HCT116 (cell line): ENCODE data around the gene PARVB. TPM values are rescaled to one million over a fixed set of nuclear protein-coding genes. Genes with fewer than 3 reads are reported as not detected.

ENCODE experiments used
- ATAC-seq: fragments of 200-7000 bp; cut with Tn5 transposase; 2 replicates; pipeline ENCODE4 v1.9.1; 2020; ENCODE audit warnings: mild to moderate bottlenecking, moderate library complexity
- BruUV-seq: library from RNA; stranded (reverse); fragments of 400-500 nt; replicated peaks from 2 replicates; lab custom pipeline; 2021; lab: Mats Ljungman, UMichigan
- CTCF ChIA-PET: fragments of 300-600 bp; sonication (Branson Sonifier 250); formaldehyde crosslinking; loops from one replicate; lab custom pipeline; 2021; ENCODE audit warnings: antibody characterized with exemption; lab: Charles Lee
- POLR2A ChIA-PET: fragments of 300-600, 350-600 bp; sonication (Branson Sonifier 250); formaldehyde crosslinking; loops from one replicate; lab custom pipeline; 2021; ENCODE audit warnings: antibody characterized with exemption; lab: Charles Lee
- RAD21 ChIA-PET, 2 experiments: fragments of 300-600 bp; sonication (Branson Sonifier 250); formaldehyde crosslinking; loops; one replicate each; lab custom pipeline; 2023; ENCODE audit warnings: low total read pairs in 2 of 2; ENCODE audit not compliant: uncharacterized antibody in 2 of 2, unreplicated experiment in 2 of 2, low non-redundant PET in 1 of 2; lab: Charles Lee
- DNase-seq: peaks from one replicate; pipeline ENCODE4 v3.0.0-alpha.2; 2010; ENCODE audit warnings: low read depth, low spot score
- H2AFZ ChIP-seq: fragments of 200-600 bp; shearing (Covaris generic), sonication (generic); 2 replicates; pipeline ENCODE4 v1.6.1; 2017; ENCODE audit warnings: low read depth, mixed run types, mixed read lengths, antibody characterized with exemption, low read length; ENCODE audit not compliant: poor library complexity, severe bottlenecking
- H3K27ac ChIP-seq: 2 replicates; pipeline ENCODE4 v1.5.1; 2012; ENCODE audit warnings: low read depth, low read length
- H3K27me3 ChIP-seq: fragments of 200-600 bp; sonication (generic); 2 replicates; pipeline ENCODE4 v1.6.1; 2016; ENCODE audit warnings: mixed run types, low read length, mixed read lengths; ENCODE audit not compliant: insufficient read depth
- H3K36me3 ChIP-seq, 2 experiments: fragments of 200-500 bp in 1 of 2; fragments of 200-600 bp in 1 of 2; sonication (Bioruptor generic) in 1 of 2; sonication (generic) in 1 of 2; 2 replicates each; pipeline versions ENCODE4 v1.5.1 to v1.6.1; 2014 to 2016; ENCODE audit warnings: low read length in 2 of 2, inconsistent platforms in 1 of 2, mixed read lengths in 1 of 2, mixed run types in 1 of 2; ENCODE audit not compliant: insufficient read depth in 2 of 2, control insufficient read depth in 1 of 2
- H3K4me1 ChIP-seq, 2 experiments: fragments of 200-600 bp in 1 of 2; sonication (generic) in 1 of 2; 2 replicates each; pipeline versions ENCODE4 v1.5.1 to v1.6.1; 2012 to 2017; ENCODE audit warnings: low read length in 2 of 2, inconsistent platforms in 1 of 2, mild to moderate bottlenecking in 1 of 2, mixed read lengths in 1 of 2, mixed run types in 1 of 2, moderate library complexity in 1 of 2; ENCODE audit not compliant: insufficient read depth in 2 of 2, control insufficient read depth in 1 of 2
- H3K4me2 ChIP-seq: fragments of 200-600 bp; sonication (generic); 2 replicates; pipeline ENCODE4 v1.6.1; 2017; ENCODE audit warnings: mixed run types, low read length, mixed read lengths
- H3K4me3 ChIP-seq, 2 experiments: fragments of 200-600 bp in 1 of 2; sonication (generic) in 1 of 2; replicated peaks in 1 of 2; 2 replicates each; pipeline ENCODE4 v1.5.1; 2011 to 2016; ENCODE audit warnings: low read length in 2 of 2, control low read depth in 1 of 2, low read depth in 1 of 2, mild to moderate bottlenecking in 1 of 2, mixed read lengths in 1 of 2, mixed run types in 1 of 2
- H3K79me2 ChIP-seq: fragments of 200-600 bp; sonication (generic); 2 replicates; pipeline ENCODE4 v1.6.1; 2017; ENCODE audit warnings: mild to moderate bottlenecking, mixed run types, low read length, moderate library complexity, mixed read lengths; ENCODE audit not compliant: insufficient read depth
- H3K9ac ChIP-seq: fragments of 200-600 bp; sonication (generic); 2 replicates; pipeline ENCODE4 v1.6.1; 2016; ENCODE audit warnings: low read length, mixed read lengths
- H3K9me2 ChIP-seq: fragments of 200-600 bp; sonication (generic), shearing (Covaris generic); 2 replicates; pipeline ENCODE4 v1.6.1; 2017; ENCODE audit warnings: mixed run types, mild to moderate bottlenecking, moderate library complexity; ENCODE audit not compliant: insufficient read depth
- H3K9me3 ChIP-seq, 2 experiments: fragments of 200-500 bp in 1 of 2; fragments of 200-600 bp in 1 of 2; sonication (Bioruptor generic) in 1 of 2; sonication (generic) in 1 of 2; 2 replicates each; pipeline ENCODE4 v1.6.1; 2014 to 2017; ENCODE audit warnings: low read length in 2 of 2, mixed read lengths in 2 of 2, inconsistent platforms in 1 of 2, low read depth in 1 of 2, mild to moderate bottlenecking in 1 of 2, mixed run types in 1 of 2, moderate library complexity in 1 of 2; ENCODE audit not compliant: control insufficient read depth in 1 of 2, insufficient read depth in 1 of 2
- H4K20me1 ChIP-seq: fragments of 200-600 bp; sonication (generic), shearing (Covaris generic); 2 replicates; pipeline ENCODE4 v1.6.1; 2017; ENCODE audit warnings: mixed run types, mild to moderate bottlenecking, moderate library complexity; ENCODE audit not compliant: insufficient read depth
- CBX3 ChIP-seq: IDR thresholded peaks from 2 replicates; pipeline ENCODE4 v1.6.1; 2012; ENCODE audit warnings: low read depth
- CEBPB ChIP-seq: IDR thresholded peaks from 2 replicates; pipeline ENCODE4 v1.6.1; 2012; ENCODE audit warnings: low read depth
- EGR1 ChIP-seq: IDR thresholded peaks from 2 replicates; pipeline ENCODE4 v1.6.1; 2012; ENCODE audit warnings: low read depth
- ELF1 ChIP-seq: IDR thresholded peaks from 2 replicates; pipeline ENCODE4 v1.6.1; 2012; ENCODE audit warnings: low read depth, borderline replicate concordance
- EZH2 ChIP-seq: fragments of 200-600 bp; sonication (generic); IDR thresholded peaks from 2 replicates; pipeline ENCODE4 v1.6.1; 2017; ENCODE audit warnings: antibody characterized with exemption, mixed run types
- EZH2phosphoT487 ChIP-seq: fragments of 200-600 bp; IDR thresholded peaks from 2 replicates; pipeline ENCODE4 v1.6.1; 2018; ENCODE audit warnings: antibody characterized with exemption, borderline replicate concordance
- FOSL1 ChIP-seq: IDR thresholded peaks from 2 replicates; pipeline ENCODE4 v1.6.1; 2012; ENCODE audit warnings: low read depth
- JUND ChIP-seq: IDR thresholded peaks from 2 replicates; pipeline ENCODE4 v1.6.1; 2012
- POLR2A ChIP-seq: IDR thresholded peaks from 2 replicates; pipeline ENCODE4 v1.7.0; 2011; ENCODE audit warnings: borderline replicate concordance; ENCODE audit not compliant: insufficient read depth, insufficient read length; ENCODE audit errors: extremely low read depth
- POLR2AphosphoS5 ChIP-seq: IDR thresholded peaks from 2 replicates; pipeline ENCODE4 v1.6.1; 2011; ENCODE audit warnings: mild to moderate bottlenecking, low read depth, low read length, moderate library complexity
- RAD21 ChIP-seq: IDR thresholded peaks from 2 replicates; pipeline ENCODE4 v1.6.1; 2012; ENCODE audit warnings: low read depth, mild to moderate bottlenecking
- SIN3A ChIP-seq: IDR thresholded peaks from 2 replicates; pipeline ENCODE4 v1.6.1; 2012; ENCODE audit warnings: low read depth
- SRF ChIP-seq: IDR thresholded peaks from 2 replicates; pipeline ENCODE4 v1.6.1; 2012; ENCODE audit warnings: low read depth
- intact Hi-C: fragments of 100-400 bp; cut with micrococcal nuclease; formaldehyde crosslinking; loops from 2 replicates; pipeline ENCODE4 v1.10.0; 2022
- total RNA-seq: library from RNA; stranded (reverse); gene quantifications from one replicate; pipeline ENCODE4 v1.2.1, GENCODE V29; 2021; ENCODE audit not compliant: unreplicated experiment
- TF ChIP-seq, protein P1 (sequence below), 3 experiments: fragments of 200-600 bp in 1 of 3; sonication (generic) in 1 of 3; IDR thresholded peaks in 2 of 3; conservative IDR thresholded peaks in 1 of 3; 2 replicates each; pipeline ENCODE4 v1.5.1; 2012 to 2017; ENCODE audit warnings: low read depth in 2 of 3, low read length in 2 of 3, antibody characterized with exemption in 1 of 3, borderline replicate concordance in 1 of 3, control low read depth in 1 of 3, mild to moderate bottlenecking in 1 of 3, mixed read lengths in 1 of 3, mixed run types in 1 of 3, moderate library complexity in 1 of 3; ENCODE audit not compliant: insufficient read depth in 1 of 3
- TF ChIP-seq, protein P2 (sequence below): IDR thresholded peaks from 2 replicates; pipeline ENCODE4 v1.6.1; 2012
- TF ChIP-seq, protein P3 (sequence below): IDR thresholded peaks from 2 replicates; pipeline ENCODE4 v1.6.1; 2011; ENCODE audit warnings: mild to moderate bottlenecking, low read length, moderate library complexity; ENCODE audit not compliant: insufficient replicate concordance; ENCODE audit errors: extremely low read depth

The PARVB gene
- total RNA-seq, 1 experiment from 2014 or later: 21.4 TPM

DNA sequence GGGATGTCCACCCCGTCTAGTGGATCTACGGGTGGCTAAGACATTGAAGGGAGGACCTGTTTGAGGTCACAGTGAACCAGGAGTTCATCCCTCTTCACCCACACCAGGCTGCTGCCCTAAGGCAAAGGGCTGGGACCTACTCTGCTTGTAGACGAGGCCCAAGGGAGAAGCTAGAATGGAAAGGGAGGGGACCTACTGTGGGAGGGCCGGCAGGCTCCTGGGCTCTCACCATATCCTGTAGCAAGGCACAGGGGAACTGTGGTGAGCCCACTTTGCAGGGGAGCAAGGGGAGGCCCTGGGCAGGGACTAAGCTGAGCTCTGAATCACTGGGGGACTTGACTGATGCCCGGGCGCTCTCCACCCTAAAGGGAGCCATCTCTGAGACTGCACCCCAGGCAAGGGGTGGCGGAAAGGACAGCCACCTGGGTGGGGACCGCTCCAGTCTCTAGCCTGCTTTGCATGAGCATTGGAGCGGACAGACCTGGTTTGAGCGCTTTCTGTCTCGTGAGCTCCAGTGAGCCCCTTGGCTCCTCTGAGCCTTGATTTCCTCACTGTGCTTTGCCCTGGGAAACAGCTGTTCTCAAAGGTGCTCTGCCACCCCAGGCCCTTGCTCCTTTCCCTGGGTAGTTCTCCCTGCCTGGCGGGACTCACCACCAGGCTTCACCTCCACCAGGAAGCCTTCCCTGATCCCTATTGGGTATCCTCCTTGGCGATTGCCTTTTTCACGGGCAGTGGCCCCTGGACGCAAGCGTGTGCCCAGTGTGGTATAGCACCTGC, 180.8 kb downstream of the PARVB start (continued):
- TF ChIP-seq EZH2phosphoT487 (no peak), SIN3A (no peak), CEBPB (no peak), FOSL1 (no peak)
- TF ChIP-seq, protein P1, sequence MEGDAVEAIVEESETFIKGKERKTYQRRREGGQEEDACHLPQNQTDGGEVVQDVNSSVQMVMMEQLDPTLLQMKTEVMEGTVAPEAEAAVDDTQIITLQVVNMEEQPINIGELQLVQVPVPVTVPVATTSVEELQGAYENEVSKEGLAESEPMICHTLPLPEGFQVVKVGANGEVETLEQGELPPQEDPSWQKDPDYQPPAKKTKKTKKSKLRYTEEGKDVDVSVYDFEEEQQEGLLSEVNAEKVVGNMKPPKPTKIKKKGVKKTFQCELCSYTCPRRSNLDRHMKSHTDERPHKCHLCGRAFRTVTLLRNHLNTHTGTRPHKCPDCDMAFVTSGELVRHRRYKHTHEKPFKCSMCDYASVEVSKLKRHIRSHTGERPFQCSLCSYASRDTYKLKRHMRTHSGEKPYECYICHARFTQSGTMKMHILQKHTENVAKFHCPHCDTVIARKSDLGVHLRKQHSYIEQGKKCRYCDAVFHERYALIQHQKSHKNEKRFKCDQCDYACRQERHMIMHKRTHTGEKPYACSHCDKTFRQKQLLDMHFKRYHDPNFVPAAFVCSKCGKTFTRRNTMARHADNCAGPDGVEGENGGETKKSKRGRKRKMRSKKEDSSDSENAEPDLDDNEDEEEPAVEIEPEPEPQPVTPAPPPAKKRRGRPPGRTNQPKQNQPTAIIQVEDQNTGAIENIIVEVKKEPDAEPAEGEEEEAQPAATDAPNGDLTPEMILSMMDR (IDR thresholded peaks at IDR 0.05 in 2 of 3, conservative IDR thresholded peaks at IDR 0.05 in 1 of 3; ENCODE audit: borderline replicate concordance in 1 of 3, insufficient read depth in 1 of 3, low read depth in 2 of 3, low read length in 2 of 3): no peak
- TF ChIP-seq, all 23 proteins: peak for 0

DNA sequence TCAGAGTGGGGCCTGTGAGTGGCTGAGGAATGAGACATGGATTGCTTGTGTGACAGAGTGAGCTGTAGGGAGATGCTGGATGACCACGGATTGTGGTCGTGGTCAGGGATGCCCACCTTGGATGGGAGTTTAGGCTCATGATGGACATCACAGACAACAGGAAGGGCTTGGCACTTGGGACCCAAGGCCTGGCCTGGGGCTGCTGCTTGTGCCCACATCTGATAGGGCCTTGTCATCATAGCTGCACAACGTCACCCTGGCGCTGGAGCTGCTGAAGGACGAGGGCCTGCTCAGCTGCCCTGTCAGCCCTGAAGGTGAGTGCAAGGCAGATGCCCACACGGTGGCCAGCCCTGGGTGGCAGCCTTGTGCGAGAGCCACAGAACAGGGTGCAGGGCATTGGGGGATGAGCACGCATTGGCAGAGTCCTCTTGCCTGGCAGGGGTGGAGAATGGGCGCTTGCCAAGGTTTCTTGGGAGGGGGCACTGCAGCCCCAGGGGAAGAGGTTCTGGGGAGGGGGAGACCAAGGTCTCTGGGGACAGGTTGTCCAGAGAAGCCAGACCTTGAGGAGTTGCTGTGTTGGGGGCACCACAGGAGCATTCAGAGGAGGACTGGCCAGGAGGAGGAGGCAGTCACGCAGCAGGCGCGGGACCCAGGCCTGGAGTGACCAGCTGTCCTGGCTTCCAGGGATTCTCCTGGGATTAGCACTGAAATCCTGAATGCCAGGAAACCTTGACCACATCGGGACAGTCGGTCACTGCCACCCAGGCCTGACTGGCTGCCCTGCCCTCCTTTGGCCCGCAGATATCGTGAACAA, 181.6 kb downstream of the PARVB start:
- H3K4me3 ChIP-seq: no peak overlapping the region
- no peaks in the 10 kb centered on the region for H3K36me3 ChIP-seq
- ATAC-seq (no peak), DNase-seq (no peak)
- intact Hi-C loops: no loop called here
- no peak overlapping the region for H3K9ac ChIP-seq
- peaks cover 12% of the 10 kb centered on the region; the same call in 1 of the 2 replicates for H3K27me3 ChIP-seq
- TF ChIP-seq JUND (no peak), EZH2 (no peak), RAD21 (no peak), SRF (no peak), EZH2phosphoT487 (no peak), EGR1 (no peak), CBX3 (no peak), POLR2A (no peak), POLR2AphosphoS5 (no peak), ELF1 (no peak)
- TF ChIP-seq, protein P2, sequence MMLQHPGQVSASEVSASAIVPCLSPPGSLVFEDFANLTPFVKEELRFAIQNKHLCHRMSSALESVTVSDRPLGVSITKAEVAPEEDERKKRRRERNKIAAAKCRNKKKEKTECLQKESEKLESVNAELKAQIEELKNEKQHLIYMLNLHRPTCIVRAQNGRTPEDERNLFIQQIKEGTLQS: no peak
- TF ChIP-seq, protein P3, sequence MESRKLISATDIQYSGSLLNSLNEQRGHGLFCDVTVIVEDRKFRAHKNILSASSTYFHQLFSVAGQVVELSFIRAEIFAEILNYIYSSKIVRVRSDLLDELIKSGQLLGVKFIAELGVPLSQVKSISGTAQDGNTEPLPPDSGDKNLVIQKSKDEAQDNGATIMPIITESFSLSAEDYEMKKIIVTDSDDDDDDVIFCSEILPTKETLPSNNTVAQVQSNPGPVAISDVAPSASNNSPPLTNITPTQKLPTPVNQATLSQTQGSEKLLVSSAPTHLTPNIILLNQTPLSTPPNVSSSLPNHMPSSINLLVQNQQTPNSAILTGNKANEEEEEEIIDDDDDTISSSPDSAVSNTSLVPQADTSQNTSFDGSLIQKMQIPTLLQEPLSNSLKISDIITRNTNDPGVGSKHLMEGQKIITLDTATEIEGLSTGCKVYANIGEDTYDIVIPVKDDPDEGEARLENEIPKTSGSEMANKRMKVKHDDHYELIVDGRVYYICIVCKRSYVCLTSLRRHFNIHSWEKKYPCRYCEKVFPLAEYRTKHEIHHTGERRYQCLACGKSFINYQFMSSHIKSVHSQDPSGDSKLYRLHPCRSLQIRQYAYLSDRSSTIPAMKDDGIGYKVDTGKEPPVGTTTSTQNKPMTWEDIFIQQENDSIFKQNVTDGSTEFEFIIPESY: no peak
- H3K27ac ChIP-seq: no peak overlapping the region
- BruUV-seq: no TSS peak
- no peak overlapping the region for H2AFZ ChIP-seq
- POLR2A ChIA-PET: no interaction called here
- RAD21 ChIA-PET: no interaction called here
- H3K9me3 ChIP-seq: no peaks in the 10 kb centered on the region
- CTCF ChIA-PET: no interaction called here
- no peaks in the 10 kb centered on the region for H4K20me1 ChIP-seq
- H3K9me2 ChIP-seq: no peaks in the 10 kb centered on the region
- no peaks in the 10 kb centered on the region for H3K79me2 ChIP-seq
- no peaks in the 10 kb centered on the region for H3K4me1 ChIP-seq
- H3K4me2 ChIP-seq: no peak overlapping the region
